Chondrocyte (in vitro differentiated cells): ENCODE data around the gene ALCAM. TPM values are rescaled to one million over a fixed set of nuclear protein-coding genes. Genes with fewer than 3 reads are reported as not detected.

Source experiments
- DNase-seq: peaks from one replicate; pipeline ENCODE4 v3.0.0; 2021; ENCODE audit warnings: mixed read lengths, low spot score
- H3K27ac Mint-ChIP-seq: one replicate; pipeline ENCODE4 v1.8.0; 2021; ENCODE audit warnings: mild to moderate bottlenecking, moderate library complexity, mixed read lengths; ENCODE audit not compliant: unreplicated experiment
- H3K27me3 Mint-ChIP-seq: 2 replicates; pipeline ENCODE4 v1.8.0; 2021; ENCODE audit warnings: low read depth, mixed read lengths
- H3K36me3 Mint-ChIP-seq: 2 replicates; pipeline ENCODE4 v1.8.0; 2021; ENCODE audit warnings: low read depth, mixed read lengths
- H3K4me1 Mint-ChIP-seq: 2 replicates; pipeline ENCODE4 v1.8.0; 2021; ENCODE audit warnings: low read depth, mild to moderate bottlenecking, mixed read lengths
- H3K4me3 Mint-ChIP-seq: one replicate; pipeline ENCODE4 v1.8.0; 2021; ENCODE audit warnings: mild to moderate bottlenecking, moderate library complexity, mixed read lengths; ENCODE audit not compliant: unreplicated experiment
- H3K9me3 Mint-ChIP-seq: 2 replicates; pipeline ENCODE4 v1.8.0; 2021; ENCODE audit warnings: low read depth, mixed read lengths
- total RNA-seq: library from RNA; stranded (reverse); gene quantifications from 3 replicates; pipeline ENCODE4 v1.2.1, GENCODE V29; 2021
- TF ChIP-seq, protein P1 (sequence below): fragments of 200-600 bp; sonication (generic); IDR thresholded peaks from 2 replicates; pipeline ENCODE4 v1.5.0; 2021; ENCODE audit warnings: antibody characterized with exemption, mild to moderate bottlenecking, moderate library complexity

Gene ALCAM
- total RNA-seq, 1 donor from 2014 or later: 270 TPM

DNA sequence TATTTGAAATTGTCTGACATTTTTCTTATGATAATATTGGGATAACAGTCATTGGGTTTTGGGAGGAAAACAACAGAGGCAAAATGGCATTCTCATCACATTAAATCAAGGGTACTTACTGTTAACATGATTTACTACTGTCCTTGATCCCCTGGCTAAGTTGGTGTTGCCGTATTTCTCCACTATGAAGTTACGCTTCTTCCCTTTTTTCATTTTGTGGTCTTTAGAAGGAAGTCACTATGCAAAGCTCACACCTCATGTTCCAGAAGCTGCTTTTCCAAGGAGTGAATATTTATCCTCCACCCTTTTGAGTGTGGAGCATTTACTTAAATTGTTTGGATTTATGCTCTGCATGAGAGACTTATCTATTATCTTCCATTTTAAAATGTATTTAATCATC lies 63.7 kb downstream of the ALCAM start:
- Mint-ChIP-seq H3K4me1 (peaks cover 44% of the 10 kb centered on the region), H3K27ac (no peak overlapping the region), H3K27me3 (no peaks in the 10 kb centered on the region), H3K36me3 (no peaks in the 10 kb centered on the region), H3K4me3 (no peak overlapping the region), H3K9me3 (no peaks in the 10 kb centered on the region)
- TF ChIP-seq, protein P1, sequence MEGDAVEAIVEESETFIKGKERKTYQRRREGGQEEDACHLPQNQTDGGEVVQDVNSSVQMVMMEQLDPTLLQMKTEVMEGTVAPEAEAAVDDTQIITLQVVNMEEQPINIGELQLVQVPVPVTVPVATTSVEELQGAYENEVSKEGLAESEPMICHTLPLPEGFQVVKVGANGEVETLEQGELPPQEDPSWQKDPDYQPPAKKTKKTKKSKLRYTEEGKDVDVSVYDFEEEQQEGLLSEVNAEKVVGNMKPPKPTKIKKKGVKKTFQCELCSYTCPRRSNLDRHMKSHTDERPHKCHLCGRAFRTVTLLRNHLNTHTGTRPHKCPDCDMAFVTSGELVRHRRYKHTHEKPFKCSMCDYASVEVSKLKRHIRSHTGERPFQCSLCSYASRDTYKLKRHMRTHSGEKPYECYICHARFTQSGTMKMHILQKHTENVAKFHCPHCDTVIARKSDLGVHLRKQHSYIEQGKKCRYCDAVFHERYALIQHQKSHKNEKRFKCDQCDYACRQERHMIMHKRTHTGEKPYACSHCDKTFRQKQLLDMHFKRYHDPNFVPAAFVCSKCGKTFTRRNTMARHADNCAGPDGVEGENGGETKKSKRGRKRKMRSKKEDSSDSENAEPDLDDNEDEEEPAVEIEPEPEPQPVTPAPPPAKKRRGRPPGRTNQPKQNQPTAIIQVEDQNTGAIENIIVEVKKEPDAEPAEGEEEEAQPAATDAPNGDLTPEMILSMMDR: no peak
- DNase-seq: no peak

DNA sequence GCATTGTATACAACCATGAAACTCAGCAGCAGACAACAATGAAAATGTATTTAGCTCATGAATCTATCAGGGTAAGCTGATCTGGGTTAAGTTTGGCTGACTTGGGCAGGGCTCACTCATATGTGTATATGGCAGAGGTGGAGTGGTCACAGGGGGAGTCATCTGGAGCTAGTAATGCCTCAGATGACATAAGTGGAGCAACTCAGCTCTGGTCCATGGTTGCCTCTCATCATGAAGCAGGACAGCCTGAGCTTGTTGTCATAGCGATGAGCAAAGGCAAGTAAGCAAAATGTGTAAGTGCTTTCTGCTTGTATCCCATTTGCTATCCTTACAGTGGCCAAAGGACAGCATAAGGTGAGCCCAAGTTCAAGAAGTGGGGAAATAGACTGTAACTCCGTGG lies 64.5 kb downstream of the ALCAM start:
- H3K27me3 Mint-ChIP-seq: no peaks in the 10 kb centered on the region
- H3K4me3 Mint-ChIP-seq: no peak overlapping the region
- peaks cover 3% of the 10 kb centered on the region for H3K9me3 Mint-ChIP-seq
- TF ChIP-seq, protein P1: no peak
- peaks cover 2% of the 10 kb centered on the region for H3K36me3 Mint-ChIP-seq
- H3K4me1 Mint-ChIP-seq: peaks cover 41% of the 10 kb centered on the region
- DNase-seq: no peak
- H3K27ac Mint-ChIP-seq: no peak overlapping the region

DNA sequence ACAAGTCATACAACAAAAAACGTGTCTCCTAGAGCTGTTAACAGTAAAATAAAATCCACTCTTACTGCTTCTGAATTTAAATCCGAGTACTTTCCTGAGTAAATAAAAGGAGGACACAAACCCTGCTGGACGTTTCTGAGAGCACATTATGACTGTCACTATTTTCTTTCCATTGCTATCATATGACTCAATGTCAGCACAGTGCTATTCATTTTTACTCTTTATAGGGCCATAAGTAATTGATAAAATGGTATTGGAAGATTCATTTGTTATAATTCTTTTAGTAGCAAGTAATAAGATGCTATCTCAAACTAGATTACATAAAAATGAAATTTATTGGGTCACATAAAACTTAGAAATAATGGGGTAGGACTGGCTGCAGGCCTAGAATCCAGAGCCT lies 68.6 kb downstream of the ALCAM start:
- H3K27me3 Mint-ChIP-seq: no peaks in the 10 kb centered on the region
- TF ChIP-seq, protein P1: peak; percentile 16

DNA sequence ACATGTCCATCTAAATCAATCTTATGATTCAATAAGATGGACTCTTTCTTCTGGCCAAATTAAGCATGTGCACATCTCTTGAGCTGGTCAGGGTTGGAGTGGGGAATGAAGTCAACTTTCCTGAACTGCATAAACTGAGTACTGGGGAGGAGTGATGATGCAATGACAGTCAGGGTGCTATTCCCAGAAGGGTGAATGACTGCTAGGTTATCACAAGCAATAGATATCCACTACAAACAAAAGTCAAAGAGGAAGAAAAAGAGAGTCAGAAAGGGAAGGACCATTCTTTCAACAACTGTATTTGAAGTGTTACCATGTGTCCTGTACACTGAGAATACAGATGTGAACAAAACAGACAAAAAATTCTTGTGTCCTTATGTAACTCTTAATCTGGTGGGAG lies 70.0 kb downstream of the ALCAM start:
- H3K9me3 Mint-ChIP-seq: peaks cover 3% of the 10 kb centered on the region
- H3K36me3 Mint-ChIP-seq: peaks cover 2% of the 10 kb centered on the region
- peaks cover 39% of the 10 kb centered on the region for H3K4me1 Mint-ChIP-seq
- DNase-seq: no peak
- H3K27ac Mint-ChIP-seq: no peak overlapping the region
- no peak overlapping the region for H3K4me3 Mint-ChIP-seq
- TF ChIP-seq, protein P1: no peak
- no peaks in the 10 kb centered on the region for H3K27me3 Mint-ChIP-seq

More for the DNA sequence above, 68.6 kb downstream of the ALCAM start:
- no peak overlapping the region for H3K27ac Mint-ChIP-seq
- H3K36me3 Mint-ChIP-seq: peaks cover 2% of the 10 kb centered on the region
- H3K4me1 Mint-ChIP-seq: peaks cover 38% of the 10 kb centered on the region
- peaks cover 3% of the 10 kb centered on the region for H3K9me3 Mint-ChIP-seq
- H3K4me3 Mint-ChIP-seq: no peak overlapping the region
- DNase-seq: no peak

DNA sequence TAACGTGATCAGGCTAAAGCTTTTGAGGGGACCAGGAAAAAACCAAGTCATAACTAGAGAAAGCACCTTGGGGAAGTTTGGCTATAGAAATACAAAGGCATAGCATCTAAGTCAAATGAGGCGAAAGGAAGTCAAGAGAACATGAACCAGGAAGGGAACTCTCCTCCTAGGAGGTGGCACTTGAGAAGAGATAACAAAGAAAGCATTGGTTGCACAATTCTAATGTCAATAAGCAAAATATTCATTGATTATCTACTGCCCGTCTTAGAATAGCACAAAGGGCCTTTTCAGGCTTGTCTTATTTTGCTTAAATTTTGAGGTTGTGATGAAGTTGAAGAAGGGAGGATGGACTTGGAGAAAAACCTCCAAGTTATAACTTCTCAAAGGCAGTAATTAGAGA lies 73.4 kb downstream of the ALCAM start:
- Mint-ChIP-seq H3K9me3 (peaks cover 7% of the 10 kb centered on the region), H3K36me3 (peaks cover 5% of the 10 kb centered on the region), H3K27ac (no peak overlapping the region), H3K4me3 (no peak overlapping the region), H3K27me3 (no peaks in the 10 kb centered on the region), H3K4me1 (peaks cover 54% of the 10 kb centered on the region)
- TF ChIP-seq, protein P1: no peak
- no peak for DNase-seq
